IMR-90 (cell line): Measurements from ENCODE around the gene PLPP3.
A peak's percentile ranks its signal among the peaks of the same experiment; 100 is the strongest.

Experiments used
- MAFK ChIP-seq: IDR thresholded peaks from 2 replicates; pipeline ENCODE4 v1.6.1; 2012; ENCODE audit warnings: low read depth, low read length, improper control_type of control experiment
- POLR2A ChIP-seq: IDR thresholded peaks from 2 replicates; pipeline ENCODE4 v1.6.1; 2012; ENCODE audit warnings: mild to moderate bottlenecking, low read depth, low read length
- USF2 ChIP-seq: fragments of 150-350 bp; IDR thresholded peaks from 2 replicates; pipeline ENCODE4 v1.6.1; 2017; ENCODE audit warnings: mild to moderate bottlenecking, antibody characterized with exemption, low read length, low read depth
- TF ChIP-seq, protein P1 (sequence below): conservative IDR thresholded peaks from 2 replicates; pipeline ENCODE4 v1.5.1; 2012; ENCODE audit warnings: mild to moderate bottlenecking, low read depth, low read length, improper control_type of control experiment

GRCh38 chr1:56527548-56528302, 51.6 kb downstream of the PLPP3 start:
- TF ChIP-seq, protein P1, sequence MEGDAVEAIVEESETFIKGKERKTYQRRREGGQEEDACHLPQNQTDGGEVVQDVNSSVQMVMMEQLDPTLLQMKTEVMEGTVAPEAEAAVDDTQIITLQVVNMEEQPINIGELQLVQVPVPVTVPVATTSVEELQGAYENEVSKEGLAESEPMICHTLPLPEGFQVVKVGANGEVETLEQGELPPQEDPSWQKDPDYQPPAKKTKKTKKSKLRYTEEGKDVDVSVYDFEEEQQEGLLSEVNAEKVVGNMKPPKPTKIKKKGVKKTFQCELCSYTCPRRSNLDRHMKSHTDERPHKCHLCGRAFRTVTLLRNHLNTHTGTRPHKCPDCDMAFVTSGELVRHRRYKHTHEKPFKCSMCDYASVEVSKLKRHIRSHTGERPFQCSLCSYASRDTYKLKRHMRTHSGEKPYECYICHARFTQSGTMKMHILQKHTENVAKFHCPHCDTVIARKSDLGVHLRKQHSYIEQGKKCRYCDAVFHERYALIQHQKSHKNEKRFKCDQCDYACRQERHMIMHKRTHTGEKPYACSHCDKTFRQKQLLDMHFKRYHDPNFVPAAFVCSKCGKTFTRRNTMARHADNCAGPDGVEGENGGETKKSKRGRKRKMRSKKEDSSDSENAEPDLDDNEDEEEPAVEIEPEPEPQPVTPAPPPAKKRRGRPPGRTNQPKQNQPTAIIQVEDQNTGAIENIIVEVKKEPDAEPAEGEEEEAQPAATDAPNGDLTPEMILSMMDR: no peak
- TF ChIP-seq USF2: no peak
- TF ChIP-seq POLR2A: no peak
- TF ChIP-seq MAFK: 0 out of 2 replicates have a peak, but pooled peaks have one; percentile 14
